ENCODE measurements around the gene PRAC2. TPM values are rescaled to one million over a fixed set of nuclear protein-coding genes. Genes with fewer than 3 reads are reported as not detected.
"Not testable (repeated sequence)": the region's sequence is repeated elsewhere in the genome, so short reads cannot be mapped to it uniquely, and the experiment has no call there.

Gene PRAC2
- total RNA-seq, result not detected

DNA sequence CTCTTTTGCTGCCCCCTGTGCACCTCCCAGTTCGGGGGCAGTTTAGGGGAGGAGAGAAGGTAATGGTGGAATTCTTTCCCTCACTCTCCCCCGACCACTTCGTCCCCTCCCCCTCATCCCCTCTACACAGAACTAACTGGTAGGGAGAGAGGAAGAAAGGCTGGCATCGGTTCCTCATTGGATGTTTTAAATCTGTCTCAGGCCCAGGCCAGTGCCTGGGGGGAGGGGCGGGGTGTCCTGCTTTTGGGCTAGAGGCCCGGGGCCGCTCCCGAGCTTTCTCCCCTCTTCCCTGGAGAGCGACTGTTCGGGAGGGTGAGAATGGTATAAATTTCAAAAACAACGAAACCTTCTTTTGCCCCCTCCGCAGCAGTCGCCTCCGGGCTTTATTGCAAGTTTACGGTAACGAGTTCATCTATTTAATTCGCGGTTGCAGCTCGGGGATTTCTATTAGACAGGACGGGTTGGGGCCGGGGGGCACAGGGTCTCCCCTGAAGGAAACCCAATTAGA, at the start of gene PRAC2:
Gene PRAC2 (plus strand): TSS at position 271 of the 508 bp plus-strand sequence. CDS start 1,226 bp downstream, outside the sequence.
- DNase-seq (ENCODE audit: low spot score), result no peak

GRCh38 chr17:48676963-48677558, 45.9 kb upstream of the PRAC2 start:
- DNase-seq (ENCODE audit: low spot score), result no peak

DNA sequence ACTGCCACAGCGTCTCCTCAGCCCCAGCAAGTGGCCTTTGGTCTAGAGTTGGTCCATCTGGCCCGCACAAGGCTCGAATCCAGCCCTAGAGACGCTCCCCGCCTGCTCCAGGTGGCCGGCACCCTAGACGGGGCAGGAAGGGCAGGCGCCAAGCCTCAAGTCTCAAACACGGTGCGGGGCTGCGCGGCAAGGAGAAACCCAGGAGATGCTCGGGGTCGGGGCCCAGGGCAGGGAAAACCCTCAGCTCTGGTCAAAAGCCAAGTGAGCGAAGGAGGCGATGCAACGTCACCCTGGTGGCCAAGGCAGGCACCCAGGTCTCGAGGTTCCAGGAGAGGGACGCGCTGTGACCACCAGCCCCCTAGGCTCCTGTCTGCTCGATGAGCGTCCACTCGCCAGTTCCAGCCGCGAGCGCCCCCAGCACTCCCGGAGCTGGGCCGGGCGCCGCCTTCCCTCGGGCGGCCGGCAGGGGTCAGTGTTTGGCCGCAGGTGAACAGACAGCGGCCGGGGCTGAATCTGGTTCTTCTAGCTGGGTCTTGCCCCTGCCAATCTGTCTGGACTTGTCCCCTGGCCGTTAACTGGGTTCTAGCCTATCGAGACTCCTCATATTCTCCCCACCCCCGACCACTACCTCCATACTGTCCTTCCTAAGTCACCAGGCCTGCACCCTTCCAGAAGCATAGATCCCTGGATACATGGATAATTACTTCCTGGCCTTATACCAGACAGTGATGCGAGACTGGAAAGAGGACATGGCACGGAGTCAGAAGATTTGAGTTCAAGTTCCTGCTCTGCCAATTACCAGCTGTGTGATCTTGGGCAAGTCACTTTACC, 44.6 kb upstream of the PRAC2 start:
- DNase-seq (ENCODE audit: low spot score), result peak; percentile 70

DNA sequence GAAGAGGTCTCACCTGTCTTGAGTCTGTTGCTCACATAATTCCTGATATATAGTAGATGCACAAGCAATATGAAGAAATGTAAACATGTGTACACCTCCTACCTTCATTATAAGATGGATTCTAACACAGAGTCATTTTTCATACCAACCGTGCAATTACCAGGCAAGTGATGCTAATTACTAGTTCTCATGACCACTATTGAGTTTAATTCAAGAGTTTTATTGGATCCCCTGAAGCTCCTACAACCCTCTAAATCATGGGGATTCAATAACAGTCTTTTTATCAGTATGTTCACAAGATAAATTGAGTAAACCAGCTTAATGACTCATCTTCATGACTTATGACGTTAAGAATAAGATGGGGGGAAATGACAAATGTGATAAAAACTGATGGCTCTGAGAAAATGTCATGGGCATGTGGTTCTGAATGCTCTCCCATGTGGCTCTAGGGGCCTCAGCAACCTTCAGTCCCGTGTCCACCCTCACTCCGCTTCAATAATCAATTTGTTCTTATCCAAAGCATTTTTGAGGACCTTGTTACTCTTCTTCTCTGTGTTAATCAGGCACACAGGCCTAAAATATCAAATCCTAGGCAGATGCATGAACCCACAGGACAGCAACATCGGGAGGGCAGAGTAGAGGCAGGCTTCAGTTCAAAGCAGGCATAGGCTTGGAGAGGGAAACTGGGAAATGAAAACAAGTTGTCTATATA, 43.4 kb upstream of the PRAC2 start:
- DNase-seq (ENCODE audit: low spot score), result no peak

GRCh38 chr17:48681609-48682008, 41.4 kb upstream of the PRAC2 start:
- DNase-seq (ENCODE audit: low spot score), result no peak

DNA sequence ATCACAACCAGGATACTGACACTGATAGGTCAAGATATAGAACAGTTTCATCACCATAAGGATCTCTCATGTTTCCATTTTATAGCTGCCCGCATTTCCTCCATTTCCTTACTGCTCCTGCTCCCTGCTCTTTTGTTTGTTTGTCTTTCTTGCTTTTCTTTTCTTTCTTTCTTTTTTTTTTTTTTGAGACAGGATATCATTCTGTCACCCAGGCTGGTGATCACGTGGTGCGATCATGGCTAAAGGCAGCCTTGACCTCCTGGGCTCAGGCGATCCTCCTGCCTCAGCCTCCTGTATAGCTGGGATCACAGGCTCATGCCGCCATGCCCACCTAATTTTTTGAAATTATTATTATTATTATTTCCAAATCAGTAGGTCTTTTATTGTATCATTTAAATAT, 32.3 kb upstream of the PRAC2 start:
- no peak for DNase-seq (ENCODE audit: low spot score)

DNA sequence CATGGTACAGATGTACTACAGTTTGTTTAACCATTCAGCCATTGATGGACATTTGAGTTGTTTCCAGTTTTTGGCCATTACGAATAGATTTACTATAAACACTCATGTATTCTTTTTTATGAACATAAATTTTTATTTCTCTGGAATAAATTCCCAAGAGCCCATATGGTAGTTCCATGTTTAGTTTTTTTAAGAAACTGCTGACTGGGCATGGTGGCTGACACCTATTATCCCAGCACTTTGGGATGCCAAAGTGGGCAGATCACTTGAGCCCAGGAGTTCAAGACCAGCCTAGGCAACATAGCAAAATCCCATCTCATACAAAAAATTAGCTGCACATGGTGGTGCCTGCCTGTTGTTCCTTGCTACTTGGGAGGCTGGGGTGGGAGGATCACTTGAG, 30.9 kb upstream of the PRAC2 start:
- no peak for DNase-seq (ENCODE audit: low spot score)

DNA sequence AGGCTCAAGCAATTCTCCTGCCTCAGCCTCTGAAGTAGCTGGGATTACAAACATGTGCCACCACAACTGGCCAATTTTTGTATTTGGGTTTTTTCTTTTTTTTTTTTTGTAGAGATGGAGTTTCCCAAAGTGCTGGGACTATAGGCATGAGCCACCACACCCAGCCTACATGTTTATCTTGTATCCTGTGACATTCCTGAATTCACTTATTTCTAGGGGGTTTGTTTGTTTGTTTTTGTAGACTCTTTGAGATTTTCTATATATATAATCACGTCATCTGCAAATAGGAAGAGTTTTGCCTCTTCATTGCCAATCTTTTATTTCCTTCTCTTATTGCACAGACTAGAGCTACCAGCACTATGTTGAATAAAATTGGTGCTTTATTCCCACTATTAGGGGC, 29.8 kb upstream of the PRAC2 start:
- DNase-seq (ENCODE audit: low spot score), result no peak

GRCh38 chr17:48701864-48702532, 21.0 kb upstream of the PRAC2 start:
- no peak for DNase-seq (ENCODE audit: low spot score)

GRCh38 chr17:48704361-48705248, 18.4 kb upstream of the PRAC2 start:
- DNase-seq (ENCODE audit: low spot score), result no peak

GRCh38 chr17:48711128-48711527, 11.9 kb upstream of the PRAC2 start:
- DNase-seq (ENCODE audit: low spot score), result no peak

- no peak for DNase-seq (ENCODE audit: low spot score)
Observed at GRCh38 chr17:48715496-48716399, 7.2 kb upstream of the PRAC2 start.

- DNase-seq (ENCODE audit: low spot score), result not testable (repeated sequence)
Observed at GRCh38 chr17:48716549-48716948, 6.4 kb upstream of the PRAC2 start.

- no peak for DNase-seq (ENCODE audit: low spot score)
Observed at GRCh38 chr17:48717367-48718226, 5.4 kb upstream of the PRAC2 start.

- no peak for DNase-seq (ENCODE audit: low spot score)
Observed at GRCh38 chr17:48718227-48718760, 4.7 kb upstream of the PRAC2 start.

GRCh38 chr17:48718761-48719641, 4.0 kb upstream of the PRAC2 start:
- no peak for DNase-seq (ENCODE audit: low spot score)

- DNase-seq (ENCODE audit: low spot score), result no peak
Observed at GRCh38 chr17:48719642-48720265, 3.2 kb upstream of the PRAC2 start.

All from ureter (tissue), 1 donor.